GM15510 (cell line): ENCODE measurements around the gene RETNLB.

Experiments used
- POLR2A ChIP-seq: IDR thresholded peaks from 3 replicates; pipeline ENCODE4 v1.6.1; 2011; ENCODE audit warnings: borderline replicate concordance; ENCODE audit not compliant: insufficient read length; ENCODE audit errors: extremely low read depth

Gene RETNLB, protein sequence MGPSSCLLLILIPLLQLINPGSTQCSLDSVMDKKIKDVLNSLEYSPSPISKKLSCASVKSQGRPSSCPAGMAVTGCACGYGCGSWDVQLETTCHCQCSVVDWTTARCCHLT

DNA sequence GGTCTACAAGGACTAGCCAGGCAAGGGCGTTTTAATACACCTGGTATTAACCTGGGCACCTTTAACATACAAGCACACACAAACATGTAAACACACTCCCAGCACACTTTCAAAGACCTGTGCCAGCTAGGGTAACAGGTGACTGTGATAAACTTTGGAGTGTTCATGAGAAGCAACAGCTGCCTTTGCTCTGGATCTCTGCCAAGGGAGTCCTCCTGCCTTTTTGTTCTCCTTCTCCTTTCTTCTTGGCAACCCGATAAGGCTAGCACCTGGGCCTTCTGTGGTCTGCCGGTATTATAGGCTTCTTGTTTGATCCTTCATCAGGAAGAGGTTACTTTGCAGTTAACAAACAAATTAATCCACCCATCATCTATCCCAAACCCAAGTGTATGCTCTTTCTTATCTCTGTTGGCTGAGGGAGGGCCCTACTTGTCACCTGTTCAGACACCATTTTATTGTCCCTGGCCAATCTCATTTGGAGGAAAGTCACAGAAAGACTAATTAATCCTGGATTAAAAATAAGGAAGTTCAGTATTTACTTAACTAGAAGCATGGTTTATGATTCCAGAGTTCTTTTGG lies at the start of gene RETNLB:
TSS of gene RETNLB (minus strand) at position 7 of the 579 bp plus-strand sequence. CDS start 225 bp downstream, outside the sequence.
- TF ChIP-seq POLR2A = no peak

DNA sequence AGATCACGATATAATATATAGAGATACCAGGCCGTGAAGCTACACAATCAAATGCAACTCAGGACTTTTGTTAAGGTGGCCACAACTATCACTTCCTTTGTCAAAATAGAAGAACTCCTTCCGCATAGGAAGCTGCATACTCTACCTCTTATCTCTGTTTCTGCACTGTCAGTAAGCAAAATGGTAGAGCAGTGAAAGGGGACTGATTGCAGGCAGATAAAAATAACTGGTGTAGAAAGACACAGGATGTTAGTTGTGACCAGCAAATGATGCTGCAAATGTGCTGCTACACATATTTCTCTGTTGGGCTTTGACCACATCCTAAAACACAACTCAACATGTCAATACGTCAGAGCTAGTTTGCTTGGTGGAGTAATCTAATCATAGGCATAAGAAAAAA lies 49.1 kb upstream of the RETNLB start:
- TF ChIP-seq POLR2A = no peak

DNA sequence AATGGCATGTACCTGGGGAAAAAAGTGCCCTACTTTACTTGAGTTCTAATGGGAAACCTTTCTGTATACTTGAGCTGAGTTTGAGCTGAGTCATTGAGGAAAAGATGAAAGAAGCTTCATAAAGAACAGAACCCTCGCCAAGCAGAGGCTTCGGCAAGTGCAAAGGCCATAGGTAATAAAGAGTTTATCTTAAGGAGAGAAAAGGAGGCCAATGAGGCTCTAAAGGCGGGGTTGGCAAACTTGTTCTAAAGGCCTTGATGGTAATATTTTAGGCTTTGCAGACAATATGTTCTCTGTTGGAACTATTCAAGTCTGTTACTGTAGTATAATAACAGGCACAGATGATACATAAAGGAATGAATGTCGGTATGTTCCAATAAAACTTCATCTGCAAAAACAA lies 47.8 kb upstream of the RETNLB start:
- TF ChIP-seq POLR2A = no peak

DNA sequence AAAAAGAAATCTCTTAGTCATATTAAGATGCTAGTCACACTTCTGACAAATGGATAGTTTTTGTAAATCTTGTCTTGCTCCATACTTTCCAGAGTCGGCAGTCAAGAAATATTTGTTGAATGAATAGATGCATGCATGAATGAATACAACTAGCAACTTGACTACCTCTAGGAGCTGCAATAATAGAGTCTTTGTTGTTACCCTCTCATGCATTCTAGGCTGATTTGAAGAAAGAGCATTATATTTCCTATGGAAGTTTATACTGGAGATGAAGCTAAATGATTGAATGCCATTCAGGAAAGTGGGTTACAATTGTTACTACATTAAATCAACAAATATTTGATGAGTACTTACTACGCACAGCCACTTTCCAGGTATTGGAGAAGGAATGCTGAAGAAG lies 47.2 kb upstream of the RETNLB start:
- no peak for TF ChIP-seq POLR2A

DNA sequence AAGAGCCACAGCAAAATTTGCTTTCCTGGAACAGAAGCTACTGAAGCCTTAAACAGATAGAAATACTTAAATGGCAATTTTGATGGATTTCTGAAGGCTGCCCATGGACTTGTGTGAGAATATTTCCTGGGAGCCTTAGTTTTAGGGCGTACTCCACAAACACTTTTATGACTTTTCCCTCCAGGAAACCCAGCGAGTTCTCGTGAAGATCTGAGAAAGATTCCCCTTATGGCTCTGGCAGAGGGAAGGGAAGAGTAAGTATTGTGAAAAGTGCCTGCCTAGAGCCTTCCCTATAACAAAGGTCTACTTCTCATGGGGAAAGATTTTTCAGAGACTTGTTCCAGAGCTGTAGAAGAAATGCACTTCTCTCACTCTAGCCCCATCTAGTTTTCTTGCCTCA lies 34.3 kb upstream of the RETNLB start:
- no peak for TF ChIP-seq POLR2A

DNA sequence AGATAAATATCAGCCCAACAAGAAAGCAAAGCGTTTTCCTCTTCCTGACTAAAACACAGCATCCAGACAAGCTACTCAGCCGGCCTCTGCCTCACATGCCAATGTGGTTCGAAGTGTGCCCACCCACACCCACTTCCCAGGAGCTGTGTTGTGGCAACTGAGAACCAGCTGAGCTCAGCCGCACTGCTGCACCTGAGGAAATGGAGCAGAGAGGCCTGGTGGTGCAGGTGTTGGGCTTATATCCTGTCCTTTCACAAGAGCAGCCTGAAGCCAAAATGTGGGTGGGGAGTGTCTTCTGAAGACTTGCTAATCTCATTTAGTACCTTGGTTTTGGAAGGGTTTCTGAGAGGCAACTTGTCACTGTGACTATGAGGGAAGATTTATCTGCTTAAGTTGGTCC lies 23.0 kb upstream of the RETNLB start:
- no peak for TF ChIP-seq POLR2A

DNA sequence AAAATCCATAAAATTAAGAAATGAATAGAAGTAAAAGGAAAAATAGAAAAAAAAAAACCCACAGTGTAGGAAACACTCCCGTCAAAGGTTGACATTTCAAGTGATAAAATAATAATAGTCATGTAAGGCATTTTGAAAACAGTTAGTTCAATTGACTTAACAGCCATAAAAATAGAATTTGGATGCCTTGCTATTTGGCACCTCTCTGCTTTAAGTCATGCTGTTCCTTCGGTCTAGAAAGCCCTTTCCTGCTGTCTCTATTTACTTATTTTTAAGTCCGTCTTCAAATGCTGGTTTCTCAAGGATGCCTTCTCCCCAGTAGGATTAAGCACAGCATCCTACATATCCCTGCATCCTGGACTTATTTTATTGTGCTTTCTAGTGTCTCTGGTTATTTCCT lies 22.3 kb upstream of the RETNLB start:
- no peak for TF ChIP-seq POLR2A

DNA sequence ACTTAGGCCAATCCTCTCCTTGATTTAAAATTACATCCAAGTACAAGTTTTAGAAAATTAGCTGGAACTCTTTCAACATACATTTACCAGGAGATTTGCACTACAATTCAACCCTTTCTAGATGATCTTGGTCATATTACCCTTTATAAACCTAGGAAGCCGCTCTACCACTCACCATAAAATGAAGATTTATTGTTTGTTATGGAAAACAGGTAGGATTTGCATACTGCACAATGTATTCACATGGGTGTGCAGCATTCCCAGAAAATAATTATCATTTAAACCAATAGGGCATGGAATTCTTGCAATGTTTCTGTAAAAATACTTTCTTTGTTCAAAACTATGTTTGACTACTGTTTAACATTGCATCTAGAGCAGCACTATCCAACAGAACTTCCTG lies 18.4 kb upstream of the RETNLB start:
- TF ChIP-seq POLR2A = no peak

DNA sequence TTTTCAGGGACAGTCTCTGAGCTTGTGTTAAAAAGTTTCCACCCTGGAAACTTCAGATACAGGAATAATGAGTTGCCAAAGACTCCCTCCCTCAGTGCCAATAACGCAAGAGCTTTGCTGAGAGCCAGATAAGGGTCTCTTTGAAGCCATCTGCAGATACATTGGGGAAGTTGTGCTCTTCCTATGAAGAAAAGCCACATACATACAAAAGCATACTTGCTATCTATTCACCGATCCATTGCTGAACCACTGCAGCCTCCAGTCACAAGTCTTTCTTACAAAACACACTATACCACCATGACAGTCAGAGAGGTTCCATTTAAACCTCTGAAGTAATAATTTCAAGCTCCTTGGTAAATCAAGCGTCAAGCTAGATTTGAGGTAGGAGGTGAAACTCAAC lies 10.0 kb upstream of the RETNLB start:
- no peak for TF ChIP-seq POLR2A

DNA sequence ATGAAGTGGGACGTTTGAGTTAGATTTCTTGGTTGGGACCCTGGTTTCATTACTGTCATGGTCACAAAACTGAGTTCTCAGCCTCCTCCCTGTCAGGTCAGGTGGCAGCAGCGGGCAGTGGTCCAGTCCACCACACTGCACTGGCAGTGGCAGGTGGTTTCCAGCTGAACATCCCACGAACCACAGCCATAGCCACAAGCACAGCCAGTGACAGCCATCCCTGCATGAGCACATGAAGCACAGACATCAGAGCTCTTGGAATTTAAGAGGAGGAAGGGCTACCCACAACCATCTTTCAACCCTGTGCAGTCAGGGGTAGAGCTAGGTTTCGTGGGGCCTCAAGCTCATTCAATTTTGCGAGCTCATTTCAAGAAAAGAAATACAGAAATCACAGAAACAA lies 1.5 kb downstream of the RETNLB start:
- TF ChIP-seq POLR2A = no peak

DNA sequence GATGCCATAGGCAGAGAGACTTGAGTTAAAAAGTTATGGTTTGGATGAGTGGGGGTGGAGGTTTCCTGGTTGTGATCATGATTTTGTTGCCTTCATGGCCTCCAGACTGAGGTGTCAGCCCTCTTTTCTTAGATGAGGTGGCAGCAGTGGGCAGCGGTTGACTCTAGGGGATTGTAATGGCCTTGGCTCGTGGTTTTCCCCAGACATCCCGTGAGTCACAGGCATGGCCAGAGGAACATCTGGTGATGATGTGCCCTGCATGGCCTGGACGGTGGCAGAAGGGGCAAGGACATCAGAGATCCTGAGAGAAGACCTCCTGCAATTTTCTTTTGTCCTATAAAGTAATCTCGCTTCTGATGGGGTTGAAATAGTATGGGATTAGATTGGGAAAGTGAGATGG lies 12.4 kb downstream of the RETNLB start:
- no peak for TF ChIP-seq POLR2A

DNA sequence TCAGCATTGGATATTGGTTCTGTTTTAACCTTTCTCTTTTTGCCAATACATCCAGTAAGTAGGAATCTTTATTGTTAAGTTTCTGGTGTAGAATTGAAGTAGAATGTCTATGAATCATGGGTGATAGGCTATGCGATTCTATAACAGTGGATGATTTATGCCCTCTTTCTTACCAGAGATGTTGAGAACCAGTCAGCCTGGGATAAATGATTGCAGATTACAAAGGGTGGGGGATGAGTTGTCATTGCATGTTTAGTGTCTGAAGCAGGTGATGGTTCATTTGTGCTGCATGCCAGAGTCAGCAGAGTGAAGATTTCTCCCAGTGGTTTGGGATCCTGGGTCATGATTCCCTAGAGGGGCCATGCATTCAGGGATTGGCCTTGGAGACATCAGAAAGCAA lies 14.3 kb downstream of the RETNLB start:
- no peak for TF ChIP-seq POLR2A

DNA sequence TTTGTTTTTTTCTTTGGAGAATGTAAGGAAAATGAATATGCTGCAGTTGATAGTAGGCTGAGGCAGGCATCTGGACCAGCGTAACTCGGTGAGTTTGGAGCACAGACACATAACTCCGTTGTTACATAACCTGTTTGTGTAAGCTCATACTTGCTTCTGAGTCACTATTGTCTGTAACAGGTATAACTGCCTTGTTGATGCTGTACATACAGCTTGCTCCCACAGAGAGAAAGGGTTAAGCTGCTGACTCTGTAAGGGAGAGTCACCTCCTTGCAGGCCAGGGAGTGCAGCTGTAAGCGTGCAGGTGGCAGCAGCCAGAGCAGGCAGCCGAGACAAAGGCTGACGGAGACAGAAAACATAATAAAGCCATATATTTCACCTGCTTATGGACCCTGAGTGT lies 20.4 kb downstream of the RETNLB start:
- no peak for TF ChIP-seq POLR2A

DNA sequence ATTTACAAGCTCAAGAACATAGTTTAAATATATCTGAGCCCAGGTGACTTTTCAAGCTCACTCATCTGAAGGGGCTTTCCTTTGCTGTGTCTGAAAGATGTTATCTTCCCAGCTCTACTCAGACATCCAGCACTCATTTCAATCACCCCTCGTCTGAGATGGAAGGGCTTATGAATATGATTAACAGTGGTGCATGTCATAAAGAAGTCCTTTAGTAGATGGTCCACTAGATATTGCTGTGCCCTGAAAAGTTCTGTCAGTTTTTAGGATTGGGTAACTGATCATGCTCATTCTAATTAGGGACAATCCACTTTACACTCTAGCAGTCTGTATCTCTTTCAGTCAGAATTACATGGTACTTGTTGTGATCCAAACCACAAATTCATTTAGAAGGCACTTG lies 28.3 kb downstream of the RETNLB start:
- TF ChIP-seq POLR2A = no peak

DNA sequence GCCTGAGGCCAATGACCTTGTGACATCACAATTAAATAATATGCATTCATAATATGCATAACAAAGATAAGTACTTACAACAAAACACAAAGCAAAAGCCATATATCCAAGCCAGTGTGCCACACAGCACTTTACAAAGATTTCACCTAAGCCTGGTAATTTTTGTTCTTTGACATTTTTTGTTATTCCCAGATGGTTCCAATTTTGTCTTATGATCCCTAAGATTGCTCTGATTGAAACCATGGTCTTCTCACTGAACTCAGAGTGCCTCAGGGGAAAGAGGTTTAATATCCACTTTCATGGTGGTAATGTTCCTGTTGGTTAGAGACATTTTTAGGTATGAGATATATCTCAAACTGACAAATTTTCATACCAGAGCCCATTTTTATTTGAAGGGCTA lies 29.1 kb downstream of the RETNLB start:
- TF ChIP-seq POLR2A = no peak

DNA sequence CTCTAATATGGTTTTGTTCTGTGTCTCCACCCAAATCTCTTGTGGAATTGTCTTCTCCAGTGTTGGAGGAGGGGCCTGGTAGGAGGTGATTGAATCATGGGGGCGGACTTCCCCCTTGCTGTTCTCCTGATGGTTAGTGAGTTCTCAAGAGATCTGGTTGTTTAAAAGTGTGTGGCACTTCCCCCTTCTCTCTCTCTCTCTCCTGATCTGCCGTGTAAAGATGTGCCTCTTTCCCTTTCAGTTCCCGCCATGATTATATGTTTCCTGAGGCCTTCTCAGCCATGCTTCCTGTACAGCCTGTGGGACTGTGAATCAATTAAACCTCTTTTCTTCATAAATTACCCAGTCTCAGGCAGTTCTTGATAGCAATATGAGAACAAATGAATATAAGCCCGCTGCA lies 33.1 kb downstream of the RETNLB start:
- TF ChIP-seq POLR2A = no peak

DNA sequence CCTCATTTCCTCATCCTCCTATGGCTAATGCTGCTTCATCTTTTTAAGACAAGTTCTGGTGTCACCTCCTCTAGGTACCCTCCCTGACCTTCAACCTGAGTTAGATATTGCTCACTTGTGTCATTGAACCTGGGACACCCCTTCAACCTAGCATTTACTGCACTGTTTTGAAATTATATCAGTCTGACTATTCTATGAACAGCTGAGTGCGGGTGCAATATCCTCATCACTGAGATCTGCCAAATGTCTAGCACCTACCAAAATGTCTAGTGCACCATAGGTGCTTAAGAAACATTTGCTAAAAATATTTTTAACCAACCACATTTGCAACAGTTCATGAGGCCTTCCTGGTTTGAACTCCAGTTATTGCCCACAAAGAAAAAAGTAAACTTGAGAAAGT lies 34.5 kb downstream of the RETNLB start:
- TF ChIP-seq POLR2A = no peak

DNA sequence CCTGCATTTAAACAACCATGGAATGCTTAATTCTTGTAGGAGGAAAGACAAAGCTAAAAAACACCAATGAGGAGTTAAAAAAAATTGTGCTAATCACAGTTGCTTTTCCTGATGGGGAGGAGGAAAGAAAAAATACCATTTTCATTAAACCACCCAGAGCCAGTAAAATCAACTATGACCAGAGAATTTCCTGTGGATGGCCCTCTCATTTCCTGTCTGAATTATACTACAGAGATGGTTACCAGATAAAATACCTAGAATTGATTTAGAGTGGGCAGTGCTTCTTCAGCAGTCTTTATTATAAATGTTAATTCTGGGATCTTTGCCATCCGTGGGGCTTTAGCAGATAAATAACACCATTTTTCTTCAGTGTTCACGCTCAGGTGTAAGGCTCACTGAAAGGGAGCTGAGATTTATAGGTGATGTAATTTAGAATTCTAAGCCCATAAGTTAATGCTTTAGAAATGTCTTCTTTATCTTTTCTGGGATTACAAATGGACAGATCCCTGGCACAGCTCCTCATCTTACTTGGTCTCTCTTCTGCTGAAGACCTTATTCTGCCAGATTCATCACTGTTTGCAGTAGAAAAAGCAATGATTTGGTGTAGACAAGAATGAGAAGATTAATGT lies 37.9 kb downstream of the RETNLB start:
- no peak for TF ChIP-seq POLR2A

DNA sequence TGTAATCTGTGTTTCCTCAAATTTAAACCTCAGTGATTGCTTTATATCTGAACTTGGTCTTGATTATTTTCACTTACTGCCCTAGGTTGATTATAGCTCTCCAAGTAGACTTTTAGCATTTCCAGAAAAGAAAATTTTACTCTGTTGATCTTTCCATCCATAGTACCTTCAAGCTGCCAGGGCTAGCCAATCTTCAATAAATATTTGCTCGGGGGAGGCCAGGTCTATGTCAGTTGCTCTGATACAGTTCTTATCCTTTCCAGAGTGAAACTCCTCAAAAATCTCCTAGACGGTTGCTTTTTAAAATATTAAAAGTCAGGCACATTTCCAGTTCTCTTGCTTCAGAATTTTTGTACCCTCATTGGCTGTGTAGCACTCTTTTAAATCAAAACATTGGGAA lies 38.8 kb downstream of the RETNLB start:
- TF ChIP-seq POLR2A = no peak
